ENCODE results near the gene MAPK14. TPM values are rescaled to one million over a fixed set of nuclear protein-coding genes. Genes with fewer than 3 reads are reported as not detected.

MAPK14 gene
- total RNA-seq, 1 donor from 2014 or later, result 27.3 TPM

GRCh38 chr6:36139991-36140710 is 112.5 kb downstream of the MAPK14 start:
- no peak for DNase-seq (ENCODE audit: low read depth)
- H3K4me3 ChIP-seq (ENCODE audit: low read depth, low read length), result no peak overlapping the region
- no peak for TF ChIP-seq CTCF (conservative IDR thresholded peaks at IDR 0.05; ENCODE audit: low read depth, low read length)

GRCh38 chr6:36141091-36141490 is 113.5 kb downstream of the MAPK14 start:
- H3K4me3 ChIP-seq (ENCODE audit: low read depth, low read length), result no peak overlapping the region
- no peak for TF ChIP-seq CTCF (conservative IDR thresholded peaks at IDR 0.05; ENCODE audit: low read depth, low read length)
- no peak for DNase-seq (ENCODE audit: low read depth)

GRCh38 chr6:36141961-36142360 is 114.4 kb downstream of the MAPK14 start:
- no peak for TF ChIP-seq CTCF (conservative IDR thresholded peaks at IDR 0.05; ENCODE audit: low read depth, low read length)
- no peak overlapping the region for H3K4me3 ChIP-seq (ENCODE audit: low read depth, low read length)
- DNase-seq (ENCODE audit: low read depth), result no peak

- no peak for DNase-seq (ENCODE audit: low read depth)
- no peak for TF ChIP-seq CTCF (conservative IDR thresholded peaks at IDR 0.05; ENCODE audit: low read depth, low read length)
- no peak overlapping the region for H3K4me3 ChIP-seq (ENCODE audit: low read depth, low read length)
Measured at GRCh38 chr6:36142971-36143838, 115.6 kb downstream of the MAPK14 start.

- no peak for DNase-seq (ENCODE audit: low read depth)
- no peak overlapping the region for H3K4me3 ChIP-seq (ENCODE audit: low read depth, low read length)
- TF ChIP-seq CTCF (conservative IDR thresholded peaks at IDR 0.05; ENCODE audit: low read depth, low read length), result no peak
Measured at GRCh38 chr6:36145495-36145894, 117.9 kb downstream of the MAPK14 start.

- TF ChIP-seq CTCF (conservative IDR thresholded peaks at IDR 0.05; ENCODE audit: low read depth, low read length), result no peak
- DNase-seq (ENCODE audit: low read depth), result no peak
- no peak overlapping the region for H3K4me3 ChIP-seq (ENCODE audit: low read depth, low read length)
Measured at GRCh38 chr6:36147294-36147693, 119.7 kb downstream of the MAPK14 start.
